ENCODE results near the gene KCNJ15.

The KCNJ15 gene

DNA sequence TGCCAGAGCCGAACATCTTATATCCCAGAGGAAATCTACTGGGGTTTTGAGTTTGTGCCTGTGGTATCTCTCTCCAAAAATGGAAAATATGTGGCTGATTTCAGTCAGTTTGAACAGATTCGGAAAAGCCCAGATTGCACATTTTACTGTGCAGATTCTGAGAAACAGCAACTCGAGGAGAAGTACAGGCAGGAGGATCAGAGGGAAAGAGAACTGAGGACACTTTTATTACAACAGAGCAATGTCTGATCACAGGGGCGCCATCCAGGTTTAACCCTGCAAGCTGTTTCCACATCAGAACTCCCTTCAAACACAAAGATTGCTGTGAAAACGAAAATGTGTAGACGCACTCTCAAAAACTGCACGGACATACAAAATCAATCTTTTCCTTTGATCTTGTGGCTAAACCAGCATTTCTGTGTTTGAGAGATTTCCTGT lies 43.4 kb downstream of the KCNJ15 start:
- DNase-seq, result no peak

DNA sequence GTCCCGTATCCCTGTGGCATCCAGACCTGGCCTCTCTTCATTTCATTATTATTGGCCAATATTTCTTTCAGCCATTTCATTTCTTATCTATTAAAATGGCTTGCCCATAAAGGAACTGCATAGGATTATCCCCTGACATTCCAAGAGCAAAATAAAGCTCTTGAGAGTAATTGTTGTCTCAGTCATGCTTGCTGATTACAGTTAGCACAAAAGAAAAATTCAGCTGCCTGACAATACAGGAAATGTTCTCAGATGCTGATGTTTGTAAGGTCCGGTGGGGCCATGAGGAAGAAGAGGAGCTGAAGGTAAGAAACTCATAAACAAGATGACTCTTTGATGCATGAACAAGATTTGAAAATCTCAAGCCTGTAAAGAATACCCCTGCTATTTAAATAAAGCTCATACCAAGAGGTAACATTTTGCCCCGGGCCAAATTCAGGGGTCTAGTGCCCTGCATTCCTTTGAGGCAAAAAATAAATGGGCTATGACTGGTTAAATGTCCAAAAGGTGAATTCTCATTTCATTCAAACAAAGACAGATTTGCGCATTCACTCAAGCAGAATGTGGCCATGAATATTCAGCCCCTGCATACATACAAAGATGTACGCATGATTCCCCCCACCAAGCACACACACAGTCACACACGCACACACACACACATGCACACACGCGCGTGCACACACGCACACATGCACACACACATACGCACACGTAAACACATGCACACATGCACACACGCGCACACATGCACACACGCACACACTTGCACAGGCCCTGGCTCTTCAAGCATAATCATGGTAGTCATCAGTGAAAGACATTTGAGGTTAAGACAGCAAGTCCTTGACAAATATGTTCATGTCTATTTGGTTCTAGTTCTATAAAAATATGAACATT lies 44.8 kb downstream of the KCNJ15 start:
- no peak for DNase-seq

DNA sequence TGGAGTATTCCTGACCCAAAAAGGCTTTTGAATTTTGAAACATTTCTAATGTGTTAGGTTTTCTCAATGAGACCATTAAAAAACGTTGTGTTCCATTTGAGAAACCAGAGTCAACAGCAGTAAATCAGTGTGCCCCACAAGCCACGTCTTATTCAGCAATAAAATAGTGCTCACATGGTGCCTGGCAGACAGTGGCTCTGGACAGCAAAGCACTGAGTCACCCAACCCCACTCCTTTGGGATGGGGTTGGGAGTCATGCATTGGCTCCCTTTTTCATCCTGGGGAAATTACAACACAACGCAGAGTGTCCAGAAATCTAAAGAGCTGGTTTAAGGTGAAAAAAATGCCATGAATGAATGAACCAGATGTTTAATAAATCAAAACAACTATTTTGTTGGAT lies 46.5 kb downstream of the KCNJ15 start:
- no peak for DNase-seq

DNA sequence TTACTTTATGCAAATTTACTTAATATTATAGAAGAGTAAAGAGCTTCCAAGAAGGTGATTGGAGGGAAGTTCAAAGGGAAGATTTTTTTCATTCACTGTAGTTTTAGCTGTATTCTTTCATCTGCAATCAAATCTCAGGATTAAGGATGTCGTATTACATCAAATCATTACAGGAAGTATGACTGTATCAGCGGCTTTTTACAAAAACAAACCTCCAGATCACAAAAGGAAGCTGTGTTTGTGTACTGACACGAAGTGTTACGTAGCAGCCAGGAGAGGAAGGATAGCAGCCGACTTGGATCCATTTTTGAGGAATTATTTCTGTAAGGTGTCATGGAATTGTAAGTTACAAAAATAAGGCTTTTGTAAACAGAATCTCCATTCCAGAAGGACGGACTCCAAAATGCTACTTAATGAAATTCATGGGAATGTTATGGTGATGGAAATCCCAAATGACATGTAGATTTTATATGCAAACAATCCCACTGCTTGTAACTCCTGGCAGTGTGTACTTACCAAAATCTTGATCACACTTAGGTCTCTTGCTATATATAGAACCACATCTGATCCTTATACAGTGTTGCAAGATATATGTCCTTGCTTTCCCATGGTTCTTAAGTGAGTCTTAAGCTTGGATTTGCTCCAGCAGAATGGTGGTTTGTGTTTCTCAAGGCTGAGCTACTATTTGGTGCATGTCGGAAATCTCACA lies 49.8 kb downstream of the KCNJ15 start:
- no peak for DNase-seq

DNA sequence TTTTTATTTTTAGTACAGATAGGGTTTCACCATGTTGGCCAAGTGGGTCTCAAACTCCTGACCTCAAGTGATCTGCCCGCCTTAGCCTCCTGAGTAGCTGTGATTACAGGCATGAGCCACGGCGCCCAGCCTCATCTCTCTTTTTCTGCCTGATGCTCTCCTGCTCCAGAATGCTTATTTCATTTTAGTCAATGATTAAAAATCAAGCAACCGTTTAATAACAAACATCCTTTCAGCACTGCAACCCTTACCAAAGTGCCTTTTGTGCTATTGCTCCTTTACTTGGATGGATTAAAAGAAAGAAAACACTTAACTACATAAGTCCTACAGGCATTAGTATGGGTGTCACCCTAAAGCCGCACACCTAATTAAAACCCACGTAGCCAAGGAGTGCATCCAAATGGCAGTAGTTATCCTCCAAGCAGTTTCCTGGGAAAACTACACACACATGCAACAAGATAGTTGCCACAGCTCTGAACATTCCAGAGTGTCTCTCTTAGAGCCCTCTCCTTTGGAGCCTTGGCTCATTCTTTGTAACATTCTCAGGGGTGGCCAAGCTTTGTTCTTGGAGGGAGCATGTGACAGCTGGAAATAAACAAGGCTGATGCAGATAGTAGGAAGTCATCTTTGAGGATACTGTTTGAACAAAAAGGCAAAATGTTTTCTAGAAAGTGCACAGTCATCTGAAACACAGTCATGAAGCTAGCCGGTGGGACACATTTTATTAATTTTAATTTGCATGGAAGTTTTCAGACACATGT lies 51.2 kb downstream of the KCNJ15 start:
- no peak for DNase-seq

DNA sequence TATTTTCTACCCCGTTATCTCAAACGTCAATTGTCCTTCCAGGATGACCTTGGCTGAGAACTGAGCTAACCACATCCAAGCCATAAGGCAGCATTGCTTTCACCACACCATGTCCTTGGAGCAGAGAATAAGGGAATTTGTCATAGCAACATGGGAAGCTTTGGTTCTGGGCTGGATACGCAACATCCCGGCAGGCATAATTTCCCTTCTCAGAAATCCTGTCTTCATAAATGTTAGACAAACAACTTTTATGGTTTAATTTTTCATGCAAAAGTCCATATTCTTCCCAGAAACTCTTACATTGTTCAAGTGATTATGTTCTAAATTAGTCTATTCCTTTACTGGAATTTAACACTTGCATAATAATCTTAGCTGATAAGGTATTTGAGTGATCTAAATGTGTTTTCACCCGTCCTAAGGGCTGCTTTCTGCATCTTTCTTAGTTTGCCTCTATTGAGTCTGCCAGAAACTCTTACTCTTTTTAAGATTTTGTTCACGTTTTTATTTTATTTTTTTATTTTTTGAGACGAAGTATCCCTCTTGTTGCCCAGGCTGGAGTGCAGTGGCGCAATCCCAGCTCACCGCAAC lies 51.8 kb downstream of the KCNJ15 start:
- DNase-seq, result no peak

DNA sequence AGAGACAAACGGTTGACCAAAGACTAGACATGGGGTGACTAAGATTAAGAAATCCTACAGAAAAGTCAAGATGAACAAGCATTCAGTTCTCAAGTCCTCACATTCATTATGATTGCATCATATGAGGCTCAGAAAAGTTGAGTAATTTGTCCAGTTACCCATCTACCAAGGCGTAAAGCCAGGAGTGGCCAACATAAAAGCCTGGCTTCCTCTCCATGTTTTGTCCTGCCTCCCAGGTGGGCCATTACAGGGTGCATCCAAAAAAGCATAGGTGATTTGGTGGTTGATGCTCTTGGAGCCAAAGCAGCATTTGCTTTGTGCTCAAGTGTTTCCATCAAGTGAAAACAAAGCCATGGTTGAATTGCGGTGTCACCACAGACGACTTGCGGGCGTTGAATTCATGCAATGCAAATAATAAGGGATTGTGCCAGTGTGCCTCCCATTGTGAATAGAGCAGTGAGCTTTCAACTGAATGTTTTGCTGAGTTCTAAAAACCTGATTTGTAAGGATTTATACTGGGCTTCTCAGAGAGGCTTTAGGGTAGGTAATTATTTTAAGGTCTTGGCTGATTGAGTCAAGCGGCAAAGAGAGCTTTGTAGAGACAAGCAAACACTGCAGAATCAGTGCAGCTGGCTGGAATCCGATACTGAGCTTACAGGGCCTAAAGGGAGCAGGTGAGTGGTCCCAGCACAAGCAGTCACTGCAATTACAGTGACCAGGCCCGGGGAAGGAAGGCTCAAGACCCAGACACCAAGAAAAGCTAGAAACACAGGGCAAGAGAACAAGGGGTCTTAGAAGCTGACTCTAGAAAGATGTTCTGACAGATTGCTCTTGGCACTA lies 54.1 kb downstream of the KCNJ15 start:
- no peak for DNase-seq

DNA sequence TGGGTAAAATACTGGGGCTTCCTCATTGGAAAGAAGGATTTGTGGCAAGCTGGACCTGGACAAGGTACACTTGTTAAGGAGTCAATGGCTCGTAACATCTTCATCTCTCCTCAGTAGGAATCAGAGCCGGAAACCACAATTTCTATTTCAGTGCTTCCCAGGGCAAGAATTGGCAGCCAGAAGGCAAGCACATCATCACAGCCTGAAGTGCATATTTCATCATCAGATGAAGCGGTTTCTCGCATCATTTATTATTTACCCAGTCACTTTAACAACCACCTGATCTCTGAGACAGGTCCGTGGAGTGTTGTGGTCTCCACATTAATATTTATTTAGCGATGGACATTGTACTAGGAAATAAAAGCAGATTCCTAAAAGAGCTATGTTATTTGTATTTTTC lies 55.0 kb downstream of the KCNJ15 start:
- no peak for DNase-seq

DNA sequence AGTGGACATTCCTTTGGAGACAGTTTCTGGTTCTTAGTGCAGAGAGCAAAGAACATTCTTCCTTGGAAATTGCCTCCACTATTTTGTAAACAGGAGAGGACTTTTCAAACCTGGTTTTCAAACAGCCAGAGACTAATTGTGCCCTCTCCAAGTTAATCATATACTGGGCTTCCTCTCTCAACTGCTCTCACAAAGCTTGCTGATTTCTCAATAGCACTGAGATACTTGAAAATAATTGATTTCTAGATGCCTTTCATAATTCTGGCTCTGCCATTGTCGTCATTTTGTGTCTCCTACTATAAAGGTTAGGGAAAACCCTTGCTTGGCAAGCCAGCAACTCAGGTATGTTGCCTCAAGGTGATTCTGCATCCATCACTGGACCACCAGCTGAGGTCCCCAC lies 56.0 kb downstream of the KCNJ15 start:
- no peak for DNase-seq

DNA sequence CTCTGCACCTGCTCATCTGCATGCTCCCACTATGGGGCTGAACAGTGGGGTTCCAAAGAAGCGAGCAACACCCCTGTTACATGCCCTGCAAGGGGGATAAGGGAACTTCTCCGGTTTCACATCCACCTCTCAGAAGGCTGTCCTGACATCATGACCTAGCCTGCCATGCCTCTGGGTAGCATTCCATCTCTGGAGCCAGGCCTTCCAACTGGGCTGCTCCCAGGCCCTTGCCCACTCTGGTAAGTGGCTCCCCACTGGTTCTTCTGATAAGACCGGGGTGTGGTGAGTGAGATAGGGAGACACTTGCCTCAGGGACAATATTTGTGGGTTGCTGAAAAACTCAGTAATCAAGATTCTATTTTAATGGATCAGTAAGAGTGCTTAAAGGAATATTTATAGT lies 57.8 kb downstream of the KCNJ15 start:
- DNase-seq, result no peak

DNA sequence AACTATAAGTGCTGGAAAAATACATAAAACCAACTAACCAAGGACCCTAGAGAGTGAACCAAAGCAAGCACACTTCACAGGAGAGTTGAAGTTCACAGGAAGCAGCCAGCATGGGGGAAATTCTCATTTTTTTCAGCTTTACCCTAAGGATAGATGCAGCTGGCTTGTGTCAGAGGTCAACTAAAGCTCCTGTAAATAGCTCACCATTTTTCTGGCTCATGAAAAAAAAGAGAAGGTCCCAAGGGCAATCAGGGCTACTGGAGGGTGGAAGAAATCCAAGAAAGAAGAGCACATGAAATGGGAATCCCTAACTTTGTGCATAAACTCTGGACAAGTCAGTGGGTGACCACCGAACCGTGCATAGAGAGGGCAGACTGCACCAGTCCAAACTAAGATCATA lies 58.3 kb downstream of the KCNJ15 start:
- DNase-seq, result no peak

DNA sequence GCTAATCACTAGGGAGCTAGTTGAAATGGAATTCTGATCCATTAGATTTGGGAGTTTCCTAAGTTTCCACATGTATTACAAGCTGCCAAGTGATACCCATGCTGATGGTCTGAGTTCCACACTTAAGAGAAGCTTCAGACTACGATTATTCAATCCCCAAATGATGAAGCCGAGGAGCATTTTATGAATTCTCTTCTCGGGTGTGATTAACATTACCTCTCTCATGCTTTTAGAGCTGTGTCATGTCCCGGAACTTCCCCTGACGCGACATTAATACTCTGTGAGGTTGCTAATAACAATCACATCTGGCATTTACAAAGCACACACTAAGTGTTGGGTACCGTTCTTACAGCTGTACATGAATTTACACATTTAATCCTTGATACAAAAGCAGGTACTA lies 63.0 kb downstream of the KCNJ15 start:
- no peak for DNase-seq

DNA sequence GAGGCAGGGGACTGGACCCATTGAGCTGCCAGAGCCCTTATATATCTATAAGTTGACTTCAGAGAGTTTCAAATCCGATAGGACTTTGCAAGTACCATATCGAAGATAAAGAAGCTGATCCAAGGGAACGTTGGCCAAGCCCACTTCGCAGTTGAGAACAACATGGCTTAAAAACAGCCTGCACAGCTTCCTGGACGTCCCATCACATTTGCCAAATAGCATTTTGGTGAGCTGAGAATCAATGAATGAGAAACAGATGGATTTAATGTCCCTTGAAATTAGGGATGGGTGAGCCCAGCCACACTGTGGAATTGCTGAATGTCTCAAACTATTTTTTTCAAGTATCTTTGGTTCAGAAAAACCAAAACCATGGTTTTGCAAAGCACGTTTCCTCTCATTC lies 64.8 kb downstream of the KCNJ15 start:
- DNase-seq, result no peak

DNA sequence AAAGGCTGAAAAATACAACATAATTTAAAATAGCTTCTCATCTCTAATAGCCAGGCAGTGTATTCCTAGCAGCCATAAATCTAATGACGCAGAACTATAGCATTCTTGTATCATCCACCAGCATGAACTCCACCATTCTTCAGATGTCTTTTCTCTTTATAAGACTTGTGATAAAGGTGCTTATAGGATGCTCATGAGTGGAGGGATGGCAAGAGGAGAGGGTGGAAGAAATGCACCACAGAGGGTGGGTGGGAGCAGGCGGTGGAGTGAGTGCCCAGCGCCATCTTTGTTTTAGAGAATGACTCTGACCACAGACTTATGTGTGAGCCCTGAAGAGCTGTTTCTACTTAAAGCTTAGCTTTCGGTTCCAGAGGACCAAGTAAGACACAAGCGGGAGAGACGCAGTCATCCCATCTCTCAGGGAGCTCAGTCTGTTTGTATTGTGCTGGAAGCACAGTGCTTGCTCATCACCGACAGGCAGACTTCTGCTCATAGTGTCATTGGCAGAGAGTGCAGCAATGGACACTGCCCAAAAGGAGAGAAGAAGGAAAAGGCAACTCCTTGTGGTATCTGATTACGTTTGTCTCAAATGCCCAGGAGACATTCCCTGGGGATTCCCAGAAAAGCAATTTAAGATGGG lies 65.6 kb downstream of the KCNJ15 start:
- DNase-seq, result no peak

DNA sequence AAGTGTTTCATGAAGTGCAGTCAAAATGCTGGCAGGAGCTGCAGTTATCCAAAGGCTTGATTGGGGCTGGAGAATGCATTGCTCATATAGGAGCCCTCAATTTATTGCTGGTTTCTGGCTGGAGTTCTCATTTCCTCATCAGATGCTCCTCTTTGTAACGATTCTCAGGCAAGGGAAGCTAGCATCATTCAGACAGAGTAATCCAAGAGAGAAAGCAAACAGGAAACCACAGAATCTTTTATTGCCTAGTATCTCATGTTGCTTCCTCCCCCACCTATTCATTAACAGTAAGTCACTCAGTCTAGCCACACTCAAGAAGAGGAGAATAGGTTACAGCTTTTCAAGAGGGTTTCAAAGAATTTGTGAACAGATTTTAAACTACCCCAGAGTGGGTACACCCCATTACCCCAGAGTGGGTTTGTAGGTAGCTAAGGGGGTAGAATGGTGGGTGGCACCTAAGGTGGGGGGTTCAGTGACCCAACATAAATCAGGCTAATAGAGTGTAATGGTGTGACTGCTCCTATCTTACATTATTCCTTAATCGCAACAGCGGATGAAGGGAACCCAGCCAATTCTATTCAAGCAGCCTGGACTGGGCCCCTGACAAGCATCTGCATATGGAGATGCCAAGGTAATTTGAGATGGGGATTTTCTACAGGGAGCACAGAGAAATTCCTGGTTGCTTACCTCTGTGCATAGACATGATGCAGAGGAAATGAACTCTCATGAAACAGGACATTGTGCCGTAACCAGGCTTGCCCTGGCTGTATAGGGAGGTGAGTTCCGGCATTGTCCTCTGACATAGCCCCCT lies 67.1 kb downstream of the KCNJ15 start:
- DNase-seq, result no peak

DNA sequence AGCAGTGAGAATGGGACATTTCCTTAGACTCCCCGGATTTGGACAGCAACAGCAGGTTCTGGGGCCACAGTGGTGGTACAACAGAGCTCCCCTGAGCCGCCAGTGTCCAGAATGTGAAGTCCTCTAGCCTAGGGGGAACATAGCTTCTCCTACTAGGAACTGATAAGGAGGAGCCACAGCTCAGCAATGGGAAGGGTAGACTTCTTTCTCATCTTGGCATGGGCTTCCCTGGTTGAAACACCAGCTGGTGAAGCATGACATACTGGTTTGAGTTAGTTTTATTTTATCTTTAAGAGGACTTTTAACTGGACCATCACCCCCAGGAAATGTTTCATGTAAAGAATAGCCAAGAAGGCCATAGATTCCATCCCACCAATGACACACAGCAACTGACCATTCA lies 68.4 kb downstream of the KCNJ15 start:
- DNase-seq, result no peak

DNA sequence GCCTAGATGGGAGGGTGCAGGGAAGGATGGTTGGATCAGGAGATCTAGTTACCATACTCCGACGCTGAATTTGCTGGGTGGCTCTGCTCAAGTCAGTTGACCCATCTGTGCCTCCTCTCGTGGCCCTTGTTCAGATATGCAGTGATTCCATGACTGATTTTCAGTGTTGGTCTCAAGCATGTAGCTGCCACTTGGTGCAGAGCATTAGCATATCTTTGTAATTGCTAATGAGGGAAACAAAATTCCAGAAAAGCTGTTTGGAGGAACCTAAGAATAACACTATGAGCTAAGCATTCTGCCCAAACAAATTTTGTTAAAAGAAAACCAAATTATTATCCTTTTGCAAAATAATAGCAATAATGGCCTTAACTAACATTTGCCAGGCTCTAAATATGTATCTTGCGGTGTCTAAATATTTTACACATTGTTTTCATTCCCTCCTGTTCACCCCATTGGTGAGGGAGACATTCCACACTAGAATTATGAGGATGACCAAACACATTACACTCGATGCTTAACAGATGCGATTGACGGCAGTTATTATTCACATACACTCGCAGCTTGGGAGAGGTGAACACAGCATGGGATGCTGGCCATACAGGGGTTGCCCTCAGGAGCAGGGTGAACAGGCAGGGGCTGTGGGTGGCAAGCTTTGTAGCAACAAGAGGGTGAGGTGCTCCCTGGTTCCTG lies 69.1 kb downstream of the KCNJ15 start:
- no peak for DNase-seq

DNA sequence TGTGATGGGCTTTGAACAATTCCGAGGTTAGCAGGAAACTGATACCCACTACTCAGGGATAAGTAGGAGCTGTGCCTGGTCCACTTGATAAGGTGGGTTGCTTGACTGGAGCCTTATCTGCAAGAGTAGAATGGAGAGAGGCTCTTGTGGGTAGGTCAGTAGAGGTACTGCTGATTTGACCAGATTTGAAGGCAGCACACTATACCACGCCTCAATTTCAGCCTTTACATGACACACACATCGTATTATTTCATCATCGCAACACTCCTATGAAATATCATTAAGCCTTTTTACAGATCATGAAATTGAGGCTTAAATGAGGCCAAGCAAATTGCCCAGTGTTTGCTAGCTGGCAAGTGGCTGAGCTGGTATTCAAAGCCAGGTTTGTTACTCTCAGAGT lies 69.6 kb downstream of the KCNJ15 start:
- DNase-seq, result no peak

DNA sequence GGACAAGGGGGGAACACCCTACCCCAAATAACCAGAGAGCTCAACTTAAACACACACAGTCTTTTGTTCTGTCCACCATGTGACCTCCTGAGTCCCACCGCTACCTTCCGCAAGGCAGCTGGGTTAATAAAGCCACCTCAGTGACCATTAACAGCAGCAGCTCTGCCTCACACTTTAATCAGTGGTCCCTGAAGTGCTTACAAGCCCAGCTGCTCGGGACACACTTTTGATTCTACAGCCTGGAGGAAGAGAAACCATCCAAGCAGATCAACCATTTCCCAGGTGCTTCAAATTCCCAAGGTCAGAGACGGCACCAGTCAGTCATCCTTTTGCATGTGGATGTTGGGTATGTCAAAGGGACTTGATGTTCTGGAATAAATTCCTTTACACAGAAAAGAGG lies 70.1 kb downstream of the KCNJ15 start:
- DNase-seq, result no peak

DNA sequence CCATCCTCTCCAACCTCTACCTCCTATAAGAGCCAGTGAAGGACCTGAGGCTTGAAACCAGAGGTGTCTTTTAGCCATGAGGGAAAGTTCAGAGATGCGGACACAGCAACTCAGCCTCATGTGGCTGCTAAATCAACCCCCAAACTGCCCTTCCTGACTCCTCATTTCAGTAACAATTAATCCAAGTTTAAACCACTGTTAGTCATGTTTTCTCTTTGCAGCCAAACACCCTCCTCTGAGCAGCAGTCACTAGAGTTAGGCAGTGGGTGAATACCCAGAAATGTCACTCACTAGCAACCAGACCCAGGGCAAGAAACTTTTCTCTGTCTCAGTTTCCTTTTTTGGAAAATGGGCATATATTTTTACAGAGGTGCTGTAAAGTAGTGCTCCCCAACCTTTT lies 71.2 kb downstream of the KCNJ15 start:
- DNase-seq, result no peak
